A673 (cell line): ENCODE results near the gene IRS2.

Experiments used
- EZH2 ChIP-seq: fragments of 200-600 bp; sonication (generic); IDR thresholded peaks from 2 replicates; pipeline ENCODE4 v1.6.1; 2017; ENCODE audit warnings: borderline replicate concordance, low read depth, mild to moderate bottlenecking, mixed read lengths, antibody characterized with exemption, low read length; ENCODE audit not compliant: poor library complexity, severe bottlenecking
- TF ChIP-seq, protein P1 (sequence below): fragments of 300-800, 200-600 bp; sonication (generic); conservative IDR thresholded peaks from 2 replicates; pipeline ENCODE4 v1.5.1; 2017; ENCODE audit warnings: low read depth, mild to moderate bottlenecking, antibody characterized with exemption, low read length, moderate library complexity, mixed read lengths

DNA sequence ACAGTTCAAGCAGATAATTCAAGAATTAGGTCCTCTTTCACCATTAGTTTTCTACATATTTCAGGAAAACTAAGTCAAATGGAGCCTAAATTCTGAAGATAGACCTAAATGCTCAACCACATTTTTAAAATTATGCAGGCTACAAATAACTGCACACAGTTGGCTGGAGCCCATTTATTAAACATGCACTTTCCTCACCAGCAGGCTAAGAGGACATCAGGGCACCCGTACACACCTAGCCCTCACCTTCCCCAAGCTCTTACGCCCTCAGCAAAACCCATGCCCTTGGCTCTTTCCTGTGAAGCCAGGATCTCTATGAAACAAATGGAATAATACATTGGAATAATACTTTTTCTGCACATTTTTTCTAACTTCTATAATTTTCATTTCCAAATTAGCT, 18.2 kb downstream of the IRS2 start:
- no peak for TF ChIP-seq EZH2
- TF ChIP-seq, protein P1, sequence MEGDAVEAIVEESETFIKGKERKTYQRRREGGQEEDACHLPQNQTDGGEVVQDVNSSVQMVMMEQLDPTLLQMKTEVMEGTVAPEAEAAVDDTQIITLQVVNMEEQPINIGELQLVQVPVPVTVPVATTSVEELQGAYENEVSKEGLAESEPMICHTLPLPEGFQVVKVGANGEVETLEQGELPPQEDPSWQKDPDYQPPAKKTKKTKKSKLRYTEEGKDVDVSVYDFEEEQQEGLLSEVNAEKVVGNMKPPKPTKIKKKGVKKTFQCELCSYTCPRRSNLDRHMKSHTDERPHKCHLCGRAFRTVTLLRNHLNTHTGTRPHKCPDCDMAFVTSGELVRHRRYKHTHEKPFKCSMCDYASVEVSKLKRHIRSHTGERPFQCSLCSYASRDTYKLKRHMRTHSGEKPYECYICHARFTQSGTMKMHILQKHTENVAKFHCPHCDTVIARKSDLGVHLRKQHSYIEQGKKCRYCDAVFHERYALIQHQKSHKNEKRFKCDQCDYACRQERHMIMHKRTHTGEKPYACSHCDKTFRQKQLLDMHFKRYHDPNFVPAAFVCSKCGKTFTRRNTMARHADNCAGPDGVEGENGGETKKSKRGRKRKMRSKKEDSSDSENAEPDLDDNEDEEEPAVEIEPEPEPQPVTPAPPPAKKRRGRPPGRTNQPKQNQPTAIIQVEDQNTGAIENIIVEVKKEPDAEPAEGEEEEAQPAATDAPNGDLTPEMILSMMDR, result no peak
